ENCODE measurements around the gene GPR153. TPM values are rescaled to one million over a fixed set of nuclear protein-coding genes. Genes with fewer than 3 reads are reported as not detected.

Gene GPR153
- total and polyA plus RNA-seq, 2 of the 8 experiments (the other 6 are each of a cell fraction or from before 2014, with no cell fraction given) = 5.7 to 8.1 TPM

DNA sequence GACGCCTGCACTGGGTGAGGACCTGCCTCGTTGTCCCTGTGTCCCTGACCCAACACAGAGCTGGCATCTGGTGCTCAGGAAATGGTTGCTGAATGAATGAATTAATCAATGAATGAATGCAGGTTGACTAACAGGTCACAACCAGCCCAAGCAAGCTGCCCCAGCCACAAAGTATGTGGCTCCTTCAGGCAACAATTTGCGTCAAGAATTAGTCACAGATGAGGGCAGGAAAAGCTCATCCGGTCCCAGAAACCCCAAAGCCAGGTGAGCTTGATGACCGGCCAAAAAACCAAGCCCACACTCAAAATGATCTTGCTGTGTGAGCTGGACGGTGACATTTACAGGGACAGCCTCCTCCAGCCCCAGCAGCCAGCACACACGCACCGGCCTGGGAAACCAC is 40.6 kb upstream of the GPR153 start:
- 97% methylated on average over 8 of the region's 8 CpGs; no CpG with 5 or more reads in 1 of the 2 experiments for WGBS, 2 experiments (ENCODE audit: extremely low coverage in 1 of 2, insufficient coverage in 1 of 2, insufficient read length in 1 of 2, insufficient replicate concordance in 2 of 2, low coverage in 1 of 2, low lambda C conversion rate in 2 of 2, missing lambda C conversion rate in 1 of 2)
- H2BK5ac ChIP-seq (ENCODE audit: low read depth, low read length) = no peak overlapping the region
- no peak overlapping the region for H3K4me2 ChIP-seq (ENCODE audit: insufficient read depth in 1 of 2, low read depth in 2 of 2, low read length in 2 of 2)
- CTCF ChIA-PET (ENCODE audit: partially characterized antibody) = interaction anchor here (0.7 to 1.7 kb wide), 9 partner anchors 14 to 131 kb away, joined by 3 to 5 read pairs (median 3); no protein-coding TSS in a partner anchor
- H3K14ac ChIP-seq (ENCODE audit: insufficient read length) = no peak overlapping the region
- H2BK12ac ChIP-seq (ENCODE audit: low read depth, low read length) = no peak overlapping the region
- no peak overlapping the region for H2AFZ ChIP-seq (ENCODE audit: low read length)
- H3K23me2 ChIP-seq (ENCODE audit: low read depth, low read length) = no peaks in the 10 kb centered on the region
- peaks cover 0 to 7% of the 10 kb centered on the region in 2 experiments for H4K20me1 ChIP-seq (replicated peaks in 1 of 2; ENCODE audit: control insufficient read depth in 1 of 2, insufficient read depth in 2 of 2, low read length in 2 of 2)
- H3K27me3 ChIP-seq (replicated peaks in 1 of 4; ENCODE audit: control insufficient read depth in 3 of 4, extremely low read depth in 1 of 4, insufficient read depth in 3 of 4, low read length in 3 of 4) = no peaks in the 10 kb centered on the region
- no peak overlapping the region; the same call in 1 of the 2 replicates for H4K8ac ChIP-seq (ENCODE audit: extremely low read depth, insufficient read depth, low read length)
- no peak overlapping the region for H3K18ac ChIP-seq (ENCODE audit: extremely low read depth, low read length)
- no peak overlapping the region for H4K5ac ChIP-seq (ENCODE audit: insufficient read length, low read depth, low read length)
- TF ChIP-seq YY1 (IDR thresholded peaks at IDR 0.05; ENCODE audit: low read depth, low read length) (no peak), HDAC2 (IDR thresholded peaks at IDR 0.05; ENCODE audit: borderline replicate concordance in 1 of 2, low read depth in 2 of 2, low read length in 2 of 2) (no peak), POLR2A (IDR thresholded peaks at IDR 0.05; ENCODE audit: control extremely low read depth in 1 of 2, low read depth in 2 of 2, low read length in 2 of 2) (no peak)
- no peak overlapping the region for H4K91ac ChIP-seq (replicated peaks; ENCODE audit: insufficient read length, low read length)
- H3K36me3 ChIP-seq (ENCODE audit: control insufficient read depth in 2 of 4, insufficient read depth in 4 of 4, low read length in 3 of 4) = peaks cover 0 to 4% (median 1%) of the 10 kb centered on the region in 4 experiments; a peak in 2 of 8 replicates
- H3K56ac ChIP-seq (replicated peaks; ENCODE audit: insufficient read length, low read depth, low read length) = no peak overlapping the region
- H2AK5ac ChIP-seq (ENCODE audit: low read depth, low read length) = no peak overlapping the region
- H3K4ac ChIP-seq (replicated peaks; ENCODE audit: insufficient read length, low read depth, low read length) = no peak overlapping the region
- no peak overlapping the region for H2BK120ac ChIP-seq (replicated peaks; ENCODE audit: low read depth, low read length)
- H3K9ac ChIP-seq (replicated peaks in 1 of 4; ENCODE audit: extremely low read depth in 1 of 4, low read depth in 3 of 4, low read length in 3 of 4) = no peak overlapping the region
- H2BK15ac ChIP-seq (ENCODE audit: low read length) = no peak overlapping the region
- FAIRE-seq (no peak), DNase-seq (ENCODE audit: low read depth in 1 of 2, low spot score in 2 of 2) (no peak)
- H3K9me3 ChIP-seq (ENCODE audit: insufficient read depth in 2 of 2, low read depth in 1 of 2, low read length in 1 of 2) = peaks cover 0 to 5% of the 10 kb centered on the region in 2 experiments; a peak in 2 of 4 replicates
- H3K79me2 ChIP-seq (ENCODE audit: control insufficient read depth in 1 of 2, insufficient read depth in 2 of 2, low read length in 2 of 2) = no peaks in the 10 kb centered on the region; a peak in 1 of 4 replicates
- no peaks in the 10 kb centered on the region for H3K4me1 ChIP-seq (replicated peaks in 1 of 4; ENCODE audit: control insufficient read depth in 3 of 4, insufficient read depth in 4 of 4, low read length in 3 of 4)
- no peak overlapping the region for H3K27ac ChIP-seq (ENCODE audit: low read depth, low read length)
- no peak overlapping the region for H2BK20ac ChIP-seq (ENCODE audit: low read length)
- POLR2A ChIA-PET (ENCODE audit: partially characterized antibody) = no interaction called here
- no peak overlapping the region for H3K4me3 ChIP-seq (ENCODE audit: extremely low read depth in 1 of 4, insufficient read depth in 2 of 4, low read depth in 3 of 4, low read length in 4 of 4)
- H3K79me1 ChIP-seq (ENCODE audit: low read depth, low read length) = peaks cover 6% of the 10 kb centered on the region
- no peak overlapping the region for H3K23ac ChIP-seq (ENCODE audit: insufficient read length)

All from H1 (cell line).